AML-193 (cell line): ENCODE measurements around the gene OPHN1.
"Not testable (repeated sequence)": the region's sequence is repeated elsewhere in the genome, so short reads cannot be mapped to it uniquely, and the experiment has no call there.

Experiments used
- DNase-seq, 2 experiments: peaks; one replicate each; lab custom pipeline; 2025; lab: John Stamatoyannopoulos, UW

The OPHN1 gene

DNA sequence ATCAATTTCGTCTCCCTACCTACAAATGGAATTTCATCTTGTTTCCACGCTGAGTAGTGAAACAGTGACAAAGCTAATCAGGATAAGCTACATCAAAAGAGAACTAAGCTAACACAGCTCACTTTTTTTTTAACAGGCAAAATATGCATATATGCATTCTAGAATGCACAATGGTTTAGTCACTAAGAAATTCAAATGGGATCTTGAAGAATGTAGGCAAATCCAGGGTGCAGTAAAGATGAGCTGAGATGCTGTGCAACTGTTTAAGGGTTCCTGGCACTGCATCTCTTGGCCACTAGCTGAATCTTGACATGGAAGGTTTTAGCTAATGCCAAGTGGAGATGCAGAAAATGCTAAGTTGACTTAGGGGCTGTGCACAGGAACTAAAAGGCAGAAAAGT lies 363.2 kb downstream of the OPHN1 start:
- not testable (repeated sequence) for DNase-seq

DNA sequence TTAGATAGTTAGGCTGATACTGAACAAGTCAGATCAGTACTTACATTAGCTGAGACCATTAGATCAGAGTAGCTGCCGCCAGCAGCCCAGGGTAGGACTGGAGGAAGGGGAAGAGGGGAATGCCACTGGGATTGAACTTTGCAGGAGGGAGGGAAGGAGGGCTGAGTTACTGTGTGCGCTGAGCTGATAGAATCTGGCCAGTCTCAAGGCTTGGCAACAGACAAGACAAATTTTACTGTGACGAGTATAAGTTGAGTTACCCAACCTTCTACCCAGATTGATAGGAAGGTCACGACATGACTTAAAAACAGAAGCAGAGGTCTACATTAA lies 372.1 kb downstream of the OPHN1 start:
- DNase-seq = no peak

- DNase-seq = no peak
Measured at GRCh38 chrX:68060506-68061205, 372.6 kb downstream of the OPHN1 start.

- DNase-seq = no peak
Measured at GRCh38 chrX:68059469-68059868, 373.8 kb downstream of the OPHN1 start.

GRCh38 chrX:68049466-68049865 lies 383.8 kb downstream of the OPHN1 start:
- no peak for DNase-seq

DNA sequence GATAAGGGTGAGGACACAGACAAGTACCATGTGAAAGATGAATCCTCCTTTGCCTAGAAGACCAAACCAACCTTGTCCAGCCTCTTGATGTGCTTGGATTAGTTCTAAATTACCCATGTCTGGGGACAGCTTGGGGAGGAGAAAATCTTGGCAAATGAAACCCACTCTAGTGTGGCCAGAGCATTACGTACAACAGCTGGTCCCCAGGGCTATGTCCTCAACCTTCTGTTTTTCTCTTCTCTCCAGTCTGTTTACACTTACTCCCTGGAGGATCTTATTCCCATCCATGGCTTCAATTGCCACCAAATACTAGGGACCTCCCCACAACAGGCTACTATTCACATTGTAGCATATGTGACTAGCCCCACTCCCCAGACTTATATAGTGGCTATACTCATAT lies 384.5 kb downstream of the OPHN1 start:
- no peak for DNase-seq

DNA sequence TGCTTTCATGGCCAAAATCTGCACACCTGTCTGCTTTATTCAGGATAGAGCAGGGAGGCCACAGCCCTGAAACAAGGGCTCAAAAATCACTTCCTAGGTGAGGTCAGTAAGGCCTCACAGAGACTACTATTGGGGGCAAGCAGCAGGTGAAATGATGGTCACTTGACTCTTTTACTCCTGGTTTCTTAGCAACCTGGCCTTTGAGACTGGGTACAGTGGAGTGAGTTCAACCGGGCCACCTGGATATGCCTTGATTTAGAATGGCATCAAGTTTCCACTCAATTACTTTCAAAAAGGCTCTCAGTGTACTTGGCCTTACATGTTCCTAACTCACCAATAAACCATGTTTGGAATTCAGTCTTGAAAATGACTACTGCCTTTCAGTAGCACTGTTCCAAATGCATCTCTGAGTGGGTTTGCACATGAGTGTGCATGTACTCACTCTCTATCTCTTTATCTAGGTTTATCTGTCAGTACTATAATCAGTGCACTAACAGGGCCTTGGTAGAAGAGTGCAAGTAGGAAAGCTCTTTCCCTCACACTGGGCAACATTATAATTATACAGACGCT lies 388.2 kb downstream of the OPHN1 start:
- no peak for DNase-seq

GRCh38 chrX:68043713-68044438 lies 389.4 kb downstream of the OPHN1 start:
- DNase-seq = no peak

DNA sequence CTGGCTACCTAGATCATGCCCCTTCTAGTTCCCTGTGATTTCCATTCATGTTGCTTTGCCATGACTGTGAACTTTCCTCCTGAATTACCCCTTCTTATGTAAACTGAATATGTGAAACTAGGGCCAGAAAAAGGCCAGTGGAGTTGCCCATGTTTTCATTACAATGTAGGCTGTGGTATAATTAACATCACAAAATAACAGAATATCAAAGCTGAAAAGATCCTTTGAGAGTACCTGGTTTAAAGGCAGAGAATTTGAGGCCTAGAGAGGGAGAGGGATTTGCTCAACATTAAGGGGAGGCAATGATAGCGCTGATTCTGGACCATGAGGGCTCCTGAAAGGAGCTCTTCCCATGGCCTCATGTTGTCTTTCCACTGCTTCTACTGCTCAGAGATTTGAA lies 392.2 kb downstream of the OPHN1 start:
- DNase-seq = no peak

DNA sequence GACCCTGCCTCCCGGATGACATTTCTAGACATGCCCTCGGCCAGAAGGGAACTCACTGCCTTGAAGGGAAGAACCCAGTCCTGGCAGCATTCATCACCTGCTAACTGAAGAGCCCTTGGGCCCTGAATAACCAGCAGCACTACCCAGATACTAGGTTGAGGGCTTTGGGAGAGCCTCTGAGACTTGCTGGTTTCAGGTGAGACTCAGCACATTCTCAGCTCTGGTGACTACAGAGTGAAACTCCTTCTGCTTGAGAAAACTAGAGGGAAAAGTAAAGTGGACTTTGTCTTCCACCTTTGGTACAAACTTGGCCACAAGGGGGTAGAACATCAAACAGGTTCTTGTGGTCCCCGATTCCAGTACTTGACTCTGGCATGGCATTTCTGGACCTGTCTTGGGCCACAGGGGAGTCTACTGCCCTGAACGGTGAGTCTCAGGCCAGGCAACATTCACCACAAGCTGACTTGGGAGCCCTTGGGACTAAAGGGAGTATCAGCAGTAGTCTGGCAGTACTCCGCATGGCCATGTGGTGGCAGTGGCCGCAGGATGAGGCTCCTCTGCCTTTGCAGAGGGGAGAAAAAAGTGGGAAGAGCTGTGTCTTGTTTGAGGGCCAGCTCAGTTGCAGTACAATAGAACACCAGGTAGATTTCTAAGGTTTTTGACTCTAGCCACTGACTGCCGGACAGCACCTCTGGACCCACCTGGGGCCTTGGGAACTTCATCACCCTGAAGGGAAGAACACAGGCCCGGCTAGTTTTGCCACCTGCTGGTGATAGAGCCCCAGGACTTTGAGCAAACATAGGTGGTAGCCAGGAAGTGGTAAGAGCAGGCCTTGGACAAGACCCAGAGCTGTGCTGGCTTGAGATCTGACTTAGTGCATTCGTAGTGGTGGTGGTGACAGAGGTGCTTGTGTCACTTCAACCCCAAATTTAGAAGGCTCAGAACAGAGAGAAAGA lies 414.8 kb downstream of the OPHN1 start:
- no peak for DNase-seq

- DNase-seq = no peak
Measured at GRCh38 chrX:67998540-67998939, 434.8 kb downstream of the OPHN1 start.
